ENCODE results near the gene RHBDD3.

RHBDD3 gene

DNA sequence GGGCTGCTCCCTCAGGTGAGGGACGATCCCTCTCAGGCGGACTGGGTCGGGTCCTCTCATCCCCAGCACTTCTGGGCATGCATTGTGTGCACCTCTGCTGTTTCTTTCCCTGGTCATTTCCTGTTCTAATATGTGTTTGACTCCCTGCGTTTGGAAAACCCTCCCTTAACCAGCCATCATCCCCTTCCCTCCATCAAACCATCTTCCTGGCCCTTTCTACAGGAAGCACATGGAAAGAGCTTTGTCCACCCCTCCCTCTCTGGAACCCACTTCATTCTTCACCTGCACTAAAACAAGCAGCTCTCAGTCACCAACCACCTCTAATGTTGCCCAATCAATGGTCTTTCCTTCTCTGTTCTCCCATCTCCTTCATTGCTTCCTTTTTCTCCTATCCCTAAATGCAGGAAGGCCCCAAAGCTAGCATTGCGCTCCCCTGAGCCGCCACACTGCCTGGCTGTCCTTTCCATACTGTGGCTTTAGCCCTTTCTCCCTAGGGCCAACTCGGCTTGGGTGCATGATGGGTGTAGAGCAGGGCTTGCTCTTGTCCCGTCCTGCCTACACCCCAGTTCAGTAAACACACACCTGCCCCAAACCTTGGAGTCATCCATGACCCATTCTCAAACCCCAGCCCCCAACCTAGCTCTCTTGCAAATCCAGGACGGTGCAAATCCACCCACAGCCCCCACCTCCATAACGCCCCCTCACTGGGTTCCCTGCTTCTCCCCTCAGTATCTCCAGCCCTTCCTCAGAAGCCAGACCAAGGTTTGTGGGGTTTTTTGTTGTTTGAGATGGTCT is 33.2 kb upstream of the RHBDD3 start (continued):
- no peak for TF ChIP-seq MEIS1 (CRISPR knock-in tag; IDR thresholded peaks at IDR 0.05; ENCODE audit: borderline replicate concordance)
- TF ChIP-seq EGR2 (tag by site-specific recombination; IDR thresholded peaks at IDR 0.05; ENCODE audit: low read depth): peak; percentile 85
- no peak for TF ChIP-seq ZNF571 (tag by site-specific recombination; IDR thresholded peaks at IDR 0.05)
- TF ChIP-seq RBAK (tag by site-specific recombination; IDR thresholded peaks at IDR 0.05): no peak
- no peak for TF ChIP-seq BCL6B (tag by site-specific recombination; IDR thresholded peaks at IDR 0.05)
- TF ChIP-seq ZNF664 (tag by site-specific recombination; IDR thresholded peaks at IDR 0.05): no peak
- no peak for TF ChIP-seq SCRT1 (tag by site-specific recombination; IDR thresholded peaks at IDR 0.05; ENCODE audit: borderline replicate concordance)
- TF ChIP-seq ZBTB8A (tag by site-specific recombination; IDR thresholded peaks at IDR 0.05): 0 out of 2 replicates have a peak, but pooled peaks have one; percentile 6
- TF ChIP-seq, protein P1, sequence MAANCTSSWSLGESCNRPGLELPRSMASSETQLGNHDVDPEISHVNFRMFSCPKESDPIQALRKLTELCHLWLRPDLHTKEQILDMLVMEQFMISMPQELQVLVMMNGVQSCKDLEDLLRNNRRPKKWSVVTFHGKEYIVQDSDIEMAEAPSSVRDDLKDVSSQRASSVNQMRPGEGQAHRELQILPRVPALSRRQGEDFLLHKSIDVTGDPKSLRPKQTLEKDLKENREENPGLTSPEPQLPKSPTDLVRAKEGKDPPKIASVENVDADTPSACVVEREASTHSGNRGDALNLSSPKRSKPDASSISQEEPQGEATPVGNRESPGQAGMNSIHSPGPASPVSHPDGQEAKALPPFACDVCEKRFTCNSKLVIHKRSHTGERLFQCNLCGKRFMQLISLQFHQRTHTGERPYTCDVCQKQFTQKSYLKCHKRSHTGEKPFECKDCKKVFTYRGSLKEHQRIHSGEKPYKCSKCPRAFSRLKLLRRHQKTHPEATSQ (tag by site-specific recombination; IDR thresholded peaks at IDR 0.05): 0 out of 2 replicates have a peak, but pooled peaks have one; percentile 11
- TF ChIP-seq BCL11B (tag by site-specific recombination; IDR thresholded peaks at IDR 0.05; ENCODE audit: low read depth): no peak

DNA sequence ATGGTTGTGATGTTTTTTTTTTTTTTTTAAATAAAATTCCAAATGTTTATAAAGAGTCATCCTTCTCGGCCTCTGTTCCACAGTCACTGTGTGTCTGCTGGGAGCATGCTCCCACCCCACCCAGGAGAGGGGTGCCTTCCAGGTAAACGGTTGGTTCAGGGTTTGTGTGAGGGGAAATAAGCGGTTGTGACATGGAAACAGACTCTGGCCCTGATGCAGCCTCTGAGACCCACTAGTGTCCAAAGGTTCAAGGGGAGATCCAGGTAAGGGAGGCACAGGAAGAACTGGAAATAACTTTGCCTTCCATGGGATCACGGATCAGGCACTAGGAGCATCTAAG is 32.7 kb upstream of the RHBDD3 start:
- Histone ChIP-seq H3K9me3 (ENCODE audit: control insufficient read depth, insufficient read depth, low read depth, low read length) (no peaks in the 10 kb centered on the region), H3K27ac (ENCODE audit: extremely low read depth, low read depth, low read length) (no peak overlapping the region; the same call in 1 of the 2 replicates), H3K36me3 (ENCODE audit: control insufficient read depth in 2 of 2, insufficient read depth in 1 of 2, low read length in 2 of 2) (peaks cover 36 to 66% of the 10 kb centered on the region in 2 experiments), H3K4me3 (ENCODE audit: low read depth, low read length) (no peak overlapping the region), H3K4me1 (ENCODE audit: control insufficient read depth, insufficient read depth, low read length) (no peaks in the 10 kb centered on the region)
- CTCF ChIA-PET: interaction anchor here (2.5 kb wide), 1 partner anchor 12 kb away, joined by 6 read pairs; no protein-coding TSS in a partner anchor
- POLR2A ChIA-PET: interaction anchor here (0.9 to 1.2 kb wide), 3 partner anchors 11 to 20 kb away, joined by 3 to 4 read pairs (median 3); no protein-coding TSS in a partner anchor
- TF ChIP-seq ZNF558 (tag by site-specific recombination; IDR thresholded peaks at IDR 0.05) (no peak), ZNF776 (tag by site-specific recombination; IDR thresholded peaks at IDR 0.05; ENCODE audit: borderline replicate concordance) (no peak), ZNF2 (tag by site-specific recombination; IDR thresholded peaks at IDR 0.05) (no peak), ZNF184 (tag by site-specific recombination; IDR thresholded peaks at IDR 0.05) (no peak), REST (tag by site-specific recombination; IDR thresholded peaks at IDR 0.05) (no peak), ZNF350 (tag by site-specific recombination; IDR thresholded peaks at IDR 0.05) (no peak), ZNF660 (tag by site-specific recombination; IDR thresholded peaks at IDR 0.05) (no peak), ZNF621 (tag by site-specific recombination; IDR thresholded peaks at IDR 0.05) (no peak), ZNF677 (tag by site-specific recombination; IDR thresholded peaks at IDR 0.05) (no peak), ZBTB10 (tag by site-specific recombination; IDR thresholded peaks at IDR 0.05) (no peak), MEIS1 (CRISPR knock-in tag; IDR thresholded peaks at IDR 0.05; ENCODE audit: borderline replicate concordance) (no peak)
- TF ChIP-seq, protein P2, sequence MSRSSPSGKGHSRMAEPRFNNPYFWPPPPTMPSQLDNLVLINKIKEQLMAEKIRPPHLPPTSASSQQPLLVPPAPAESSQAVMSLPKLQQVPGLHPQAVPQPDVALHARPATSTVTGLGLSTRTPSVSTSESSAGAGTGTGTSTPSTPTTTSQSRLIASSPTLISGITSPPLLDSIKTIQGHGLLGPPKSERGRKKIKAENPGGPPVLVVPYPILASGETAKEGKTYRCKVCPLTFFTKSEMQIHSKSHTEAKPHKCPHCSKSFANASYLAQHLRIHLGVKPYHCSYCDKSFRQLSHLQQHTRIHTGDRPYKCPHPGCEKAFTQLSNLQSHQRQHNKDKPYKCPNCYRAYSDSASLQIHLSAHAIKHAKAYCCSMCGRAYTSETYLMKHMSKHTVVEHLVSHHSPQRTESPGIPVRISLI (tag by site-specific recombination; IDR thresholded peaks at IDR 0.05): no peak
- TF ChIP-seq, protein P3, sequence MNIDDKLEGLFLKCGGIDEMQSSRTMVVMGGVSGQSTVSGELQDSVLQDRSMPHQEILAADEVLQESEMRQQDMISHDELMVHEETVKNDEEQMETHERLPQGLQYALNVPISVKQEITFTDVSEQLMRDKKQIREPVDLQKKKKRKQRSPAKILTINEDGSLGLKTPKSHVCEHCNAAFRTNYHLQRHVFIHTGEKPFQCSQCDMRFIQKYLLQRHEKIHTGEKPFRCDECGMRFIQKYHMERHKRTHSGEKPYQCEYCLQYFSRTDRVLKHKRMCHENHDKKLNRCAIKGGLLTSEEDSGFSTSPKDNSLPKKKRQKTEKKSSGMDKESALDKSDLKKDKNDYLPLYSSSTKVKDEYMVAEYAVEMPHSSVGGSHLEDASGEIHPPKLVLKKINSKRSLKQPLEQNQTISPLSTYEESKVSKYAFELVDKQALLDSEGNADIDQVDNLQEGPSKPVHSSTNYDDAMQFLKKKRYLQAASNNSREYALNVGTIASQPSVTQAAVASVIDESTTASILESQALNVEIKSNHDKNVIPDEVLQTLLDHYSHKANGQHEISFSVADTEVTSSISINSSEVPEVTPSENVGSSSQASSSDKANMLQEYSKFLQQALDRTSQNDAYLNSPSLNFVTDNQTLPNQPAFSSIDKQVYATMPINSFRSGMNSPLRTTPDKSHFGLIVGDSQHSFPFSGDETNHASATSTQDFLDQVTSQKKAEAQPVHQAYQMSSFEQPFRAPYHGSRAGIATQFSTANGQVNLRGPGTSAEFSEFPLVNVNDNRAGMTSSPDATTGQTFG (tag by site-specific recombination; IDR thresholded peaks at IDR 0.05; ENCODE audit: borderline replicate concordance): no peak

All from HEK293 (cell line).